ENCODE data around the gene PARP2. TPM values are rescaled to one million over a fixed set of nuclear protein-coding genes. Genes with fewer than 3 reads are reported as not detected.
A peak's percentile ranks its signal among the peaks of the same experiment; 100 is the strongest.

The PARP2 gene, protein sequence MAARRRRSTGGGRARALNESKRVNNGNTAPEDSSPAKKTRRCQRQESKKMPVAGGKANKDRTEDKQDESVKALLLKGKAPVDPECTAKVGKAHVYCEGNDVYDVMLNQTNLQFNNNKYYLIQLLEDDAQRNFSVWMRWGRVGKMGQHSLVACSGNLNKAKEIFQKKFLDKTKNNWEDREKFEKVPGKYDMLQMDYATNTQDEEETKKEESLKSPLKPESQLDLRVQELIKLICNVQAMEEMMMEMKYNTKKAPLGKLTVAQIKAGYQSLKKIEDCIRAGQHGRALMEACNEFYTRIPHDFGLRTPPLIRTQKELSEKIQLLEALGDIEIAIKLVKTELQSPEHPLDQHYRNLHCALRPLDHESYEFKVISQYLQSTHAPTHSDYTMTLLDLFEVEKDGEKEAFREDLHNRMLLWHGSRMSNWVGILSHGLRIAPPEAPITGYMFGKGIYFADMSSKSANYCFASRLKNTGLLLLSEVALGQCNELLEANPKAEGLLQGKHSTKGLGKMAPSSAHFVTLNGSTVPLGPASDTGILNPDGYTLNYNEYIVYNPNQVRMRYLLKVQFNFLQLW
- 10 to 100 TPM; 42.9 to 46.5 TPM for total RNA-seq

DNA sequence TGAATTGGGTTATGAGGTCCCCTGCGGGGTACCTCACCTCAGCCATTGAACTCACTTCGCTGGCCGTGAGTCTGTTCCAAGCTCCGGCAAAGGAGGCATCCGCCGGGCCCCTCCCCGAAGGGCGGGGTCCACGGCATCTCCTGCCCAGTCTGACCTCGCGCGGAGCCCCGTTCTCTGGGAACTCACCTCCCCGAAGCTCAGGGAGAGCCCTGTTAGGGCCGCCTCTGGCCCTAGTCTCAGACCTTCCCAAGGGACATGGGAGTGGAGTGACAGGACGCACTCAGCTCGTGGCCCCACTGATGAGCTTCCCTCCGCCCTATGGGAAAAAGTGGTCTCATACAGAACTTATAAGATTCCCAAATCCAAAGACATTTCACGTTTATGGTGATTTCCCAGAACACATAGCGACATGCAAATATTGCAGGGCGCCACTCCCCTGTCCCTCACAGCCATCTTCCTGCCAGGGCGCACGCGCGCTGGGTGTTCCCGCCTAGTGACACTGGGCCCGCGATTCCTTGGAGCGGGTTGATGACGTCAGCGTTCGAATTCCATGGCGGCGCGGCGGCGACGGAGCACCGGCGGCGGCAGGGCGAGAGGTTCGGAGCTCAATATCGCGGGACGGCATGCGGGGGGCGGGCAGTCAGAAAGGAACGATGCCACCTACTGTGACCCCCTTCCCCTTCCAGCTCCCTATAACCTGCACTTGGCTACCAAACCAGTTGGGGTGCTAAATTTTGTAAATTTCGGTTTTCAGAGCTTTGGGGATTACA lies at the start of gene PARP2:
Gene PARP2 (plus strand): TSS at position 544 of the 770 bp plus-strand sequence. CDS start 7 bp downstream, at position 551.
- no peaks in the 10 kb centered on the region for H3K9me3 Mint-ChIP-seq
- H3K4me3 Mint-ChIP-seq, result peak within 1 kb of the TSS; percentile 98
- peaks cover 25% of the 10 kb centered on the region for H3K36me3 Mint-ChIP-seq
- peaks cover 22% of the 10 kb centered on the region for H3K4me1 Mint-ChIP-seq
- peak within 1 kb of the TSS; percentile 94 for H3K27ac Mint-ChIP-seq
- DNase-seq, result peak; percentile 99
- peaks cover 3% of the 10 kb centered on the region for H3K27me3 Mint-ChIP-seq

DNA sequence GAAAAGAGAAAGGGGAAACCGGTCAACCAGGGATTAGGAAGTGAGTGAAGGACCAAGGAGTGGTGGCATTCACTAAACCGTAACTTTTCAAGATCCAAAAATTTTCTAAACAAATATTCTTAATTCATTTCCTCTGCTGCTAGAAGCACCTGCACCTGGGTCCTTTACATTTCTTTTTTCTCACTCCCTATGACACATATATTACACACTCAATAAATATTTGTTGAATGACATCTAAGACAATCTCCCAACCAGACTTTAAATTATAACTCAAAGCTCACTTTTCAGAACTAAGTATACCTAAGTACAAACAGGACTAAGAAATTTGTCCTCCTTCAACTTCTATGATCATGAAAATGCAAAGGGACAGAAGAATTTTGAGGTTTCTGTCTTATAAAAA lies 48.8 kb upstream of the PARP2 start:
- H3K9me3 Mint-ChIP-seq, result no peaks in the 10 kb centered on the region
- DNase-seq, result no peak

DNA sequence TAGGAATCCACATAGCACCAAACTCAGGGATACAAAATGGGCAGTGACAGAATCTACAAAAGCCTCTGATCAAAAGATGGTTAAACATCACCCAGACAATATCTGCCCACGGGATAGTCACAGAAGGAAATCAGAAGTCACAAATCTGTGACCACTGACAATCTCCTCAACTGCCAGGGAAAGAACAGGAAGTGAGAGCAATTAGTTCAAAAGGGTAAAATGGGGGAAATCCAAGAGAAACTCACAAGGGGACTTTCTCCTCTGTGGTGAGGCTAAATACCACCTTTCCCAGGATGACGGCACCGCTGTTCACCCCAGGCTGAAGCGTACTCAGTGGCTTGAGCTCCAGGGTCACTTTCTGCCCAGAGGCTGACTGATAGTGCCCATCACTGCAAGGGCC lies 48.4 kb upstream of the PARP2 start:
- H3K4me3 Mint-ChIP-seq, result no peak overlapping the region
- H3K9me3 Mint-ChIP-seq, result no peaks in the 10 kb centered on the region
- peak overlapping the region; percentile 34 for H3K27ac Mint-ChIP-seq
- peaks cover 15% of the 10 kb centered on the region for H3K36me3 Mint-ChIP-seq
- no peaks in the 10 kb centered on the region for H3K27me3 Mint-ChIP-seq
- peak; percentile 10 for DNase-seq
- peaks cover 10% of the 10 kb centered on the region for H3K4me1 Mint-ChIP-seq

More for the DNA sequence above, 48.8 kb upstream of the PARP2 start:
- peak overlapping the region; percentile 34 for H3K27ac Mint-ChIP-seq
- H3K36me3 Mint-ChIP-seq, result peaks cover 15% of the 10 kb centered on the region
- peaks cover 10% of the 10 kb centered on the region for H3K4me1 Mint-ChIP-seq
- H3K27me3 Mint-ChIP-seq, result no peaks in the 10 kb centered on the region
- H3K4me3 Mint-ChIP-seq, result no peak overlapping the region

DNA sequence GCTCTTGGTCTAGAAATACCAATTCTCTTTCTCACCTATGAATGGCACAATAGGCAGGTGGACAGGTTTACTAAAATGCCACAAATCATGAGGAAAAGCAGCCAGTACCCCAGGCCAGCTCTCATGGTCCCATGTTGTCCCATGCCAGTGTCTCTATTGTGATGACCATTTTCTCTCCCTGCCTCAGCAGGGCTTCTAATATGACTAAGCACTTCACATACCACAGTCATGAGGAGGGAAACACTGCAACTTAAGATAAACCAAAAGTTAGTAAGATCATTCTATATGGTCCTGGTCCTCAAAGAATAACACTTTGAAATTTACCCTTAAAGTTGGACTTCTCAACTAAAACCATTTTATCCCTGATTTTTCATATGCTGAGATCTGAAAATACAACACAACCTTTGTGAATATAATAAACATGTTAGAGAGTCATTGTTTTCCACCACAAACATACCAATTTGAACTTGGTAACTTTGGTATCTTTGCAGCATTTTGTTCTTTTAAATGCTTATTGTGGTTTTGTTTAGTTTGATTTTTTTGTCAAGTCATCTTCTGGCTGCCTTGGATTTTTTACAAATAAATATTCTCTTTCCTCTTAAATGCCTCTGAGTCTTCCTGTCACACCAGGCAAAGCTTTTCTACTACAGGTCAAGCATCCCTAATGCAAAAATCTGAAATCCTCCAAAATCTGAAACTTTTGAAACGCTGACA lies 41.2 kb upstream of the PARP2 start:
- Mint-ChIP-seq H3K36me3 (peaks cover 11% of the 10 kb centered on the region), H3K4me3 (no peak overlapping the region), H3K4me1 (peaks cover 20% of the 10 kb centered on the region), H3K9me3 (no peaks in the 10 kb centered on the region), H3K27ac (peak overlapping the region; percentile 22), H3K27me3 (no peaks in the 10 kb centered on the region)
- no peak for DNase-seq

DNA sequence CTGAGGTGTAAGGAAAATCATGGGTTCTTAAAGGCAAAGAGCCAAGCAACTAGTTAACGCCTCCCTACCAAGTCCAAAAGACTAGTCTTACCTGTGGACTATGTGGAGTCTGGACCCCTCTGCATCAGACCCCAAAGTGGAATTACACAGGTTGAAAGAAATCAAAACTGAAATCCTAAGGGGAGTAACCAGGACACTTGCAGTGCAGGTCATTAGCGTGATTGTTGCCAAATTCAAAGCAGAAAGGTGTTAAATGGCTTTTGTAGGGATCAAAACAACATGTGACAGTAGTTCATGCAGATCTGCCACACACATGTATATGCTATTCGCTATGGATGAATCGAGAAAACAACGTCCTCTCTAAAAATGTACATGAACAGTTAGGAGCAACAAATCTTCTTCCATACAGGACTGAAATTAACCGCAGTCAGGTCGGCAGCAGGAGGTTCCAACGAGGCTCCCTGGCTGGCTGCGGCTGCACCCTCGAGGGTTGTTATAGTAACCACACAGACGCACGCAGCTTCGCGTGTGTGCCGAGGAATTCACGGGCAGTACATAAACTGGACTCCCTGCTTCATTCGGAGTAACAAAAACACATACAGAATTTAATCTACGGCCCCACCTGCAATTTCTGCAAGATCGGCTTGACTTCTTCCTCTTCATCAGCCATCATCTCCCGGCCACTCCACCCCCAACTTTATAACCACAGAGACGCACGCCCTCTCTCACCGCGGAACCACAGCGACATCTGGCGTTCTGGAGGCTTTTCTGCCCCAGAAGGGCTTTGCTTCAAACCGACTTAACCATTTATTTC lies 38.0 kb upstream of the PARP2 start, which contains the start of gene TTC5:
Gene TTC5 (minus strand): TSS at position 687 of the 814 bp plus-strand sequence. CDS start 14 bp downstream, at position 673.
- Mint-ChIP-seq H3K4me3 (peak within 1 kb of the TSS; percentile 85), H3K4me1 (peaks cover 20% of the 10 kb centered on the region), H3K27me3 (no peaks in the 10 kb centered on the region), H3K9me3 (no peaks in the 10 kb centered on the region), H3K36me3 (peaks cover 4% of the 10 kb centered on the region), H3K27ac (peak within 1 kb of the TSS; percentile 78)
- DNase-seq, result peak; percentile 85

DNA sequence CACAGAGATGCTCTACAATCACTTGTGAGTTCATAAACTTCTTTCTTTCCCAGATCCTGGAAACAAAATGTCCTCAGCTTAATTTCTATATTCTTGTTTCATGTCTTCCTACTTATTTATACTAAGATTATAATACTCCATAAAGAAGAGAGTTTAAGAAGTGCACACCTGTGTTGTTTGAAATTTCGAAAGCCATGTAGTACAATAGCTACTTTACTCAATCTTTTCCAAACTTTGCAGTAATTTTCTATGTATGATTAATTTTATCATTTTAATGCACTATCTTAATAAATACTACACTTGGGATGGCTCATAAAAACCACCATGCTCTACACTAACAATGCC lies 37.4 kb upstream of the PARP2 start:
- no peaks in the 10 kb centered on the region for H3K27me3 Mint-ChIP-seq
- no peak for DNase-seq
- peak overlapping the region; percentile 85 for H3K4me3 Mint-ChIP-seq
- no peaks in the 10 kb centered on the region for H3K9me3 Mint-ChIP-seq
- H3K36me3 Mint-ChIP-seq, result peaks cover 1% of the 10 kb centered on the region
- peaks cover 20% of the 10 kb centered on the region for H3K4me1 Mint-ChIP-seq
- peak overlapping the region; percentile 78 for H3K27ac Mint-ChIP-seq

DNA sequence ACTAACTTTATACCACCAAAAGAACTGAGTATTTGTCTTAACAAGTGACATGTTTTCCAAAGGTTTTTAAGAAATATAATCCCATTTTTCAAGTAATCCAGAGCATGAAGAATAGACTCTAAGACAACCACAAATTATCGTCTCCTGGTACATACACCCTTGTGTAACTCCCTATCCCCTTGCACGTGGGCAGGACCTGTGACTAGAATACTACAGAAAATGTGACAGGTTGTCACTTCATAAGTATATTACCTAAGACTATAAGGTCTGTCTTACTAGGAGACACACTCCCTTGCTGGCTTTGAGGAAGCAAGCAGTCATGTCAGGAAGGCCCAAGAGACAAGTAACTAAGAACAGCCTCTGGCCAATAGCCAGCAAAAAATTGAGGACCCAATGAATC lies 29.4 kb upstream of the PARP2 start:
- Mint-ChIP-seq H3K27ac (no peak overlapping the region), H3K9me3 (no peaks in the 10 kb centered on the region), H3K4me1 (peaks cover 5% of the 10 kb centered on the region), H3K36me3 (peaks cover 24% of the 10 kb centered on the region), H3K27me3 (no peaks in the 10 kb centered on the region), H3K4me3 (no peak overlapping the region)
- no peak for DNase-seq

DNA sequence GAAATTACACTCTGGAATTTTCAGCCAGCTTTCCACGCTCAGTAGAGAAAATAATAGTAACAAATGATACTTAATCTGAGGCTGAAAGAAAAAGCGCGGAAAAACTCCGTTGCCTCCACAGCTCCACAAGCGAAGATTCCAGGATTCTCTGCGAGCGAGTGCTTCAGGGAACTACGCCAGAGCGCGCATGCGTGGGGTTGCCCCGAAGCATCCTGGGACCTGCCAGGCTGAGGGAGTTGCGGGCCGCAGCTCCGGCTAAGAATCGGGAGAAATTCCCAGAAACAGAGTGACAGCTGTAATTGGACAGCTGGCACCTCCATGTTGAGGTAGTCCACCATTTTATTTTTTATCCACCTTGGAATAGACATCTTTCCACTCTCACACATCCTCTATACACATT lies 25.7 kb upstream of the PARP2 start:
- no peak overlapping the region for H3K4me3 Mint-ChIP-seq
- H3K27ac Mint-ChIP-seq, result no peak overlapping the region
- peaks cover 5% of the 10 kb centered on the region for H3K4me1 Mint-ChIP-seq
- H3K27me3 Mint-ChIP-seq, result no peaks in the 10 kb centered on the region
- H3K36me3 Mint-ChIP-seq, result peaks cover 21% of the 10 kb centered on the region
- DNase-seq, result no peak
- no peaks in the 10 kb centered on the region for H3K9me3 Mint-ChIP-seq

DNA sequence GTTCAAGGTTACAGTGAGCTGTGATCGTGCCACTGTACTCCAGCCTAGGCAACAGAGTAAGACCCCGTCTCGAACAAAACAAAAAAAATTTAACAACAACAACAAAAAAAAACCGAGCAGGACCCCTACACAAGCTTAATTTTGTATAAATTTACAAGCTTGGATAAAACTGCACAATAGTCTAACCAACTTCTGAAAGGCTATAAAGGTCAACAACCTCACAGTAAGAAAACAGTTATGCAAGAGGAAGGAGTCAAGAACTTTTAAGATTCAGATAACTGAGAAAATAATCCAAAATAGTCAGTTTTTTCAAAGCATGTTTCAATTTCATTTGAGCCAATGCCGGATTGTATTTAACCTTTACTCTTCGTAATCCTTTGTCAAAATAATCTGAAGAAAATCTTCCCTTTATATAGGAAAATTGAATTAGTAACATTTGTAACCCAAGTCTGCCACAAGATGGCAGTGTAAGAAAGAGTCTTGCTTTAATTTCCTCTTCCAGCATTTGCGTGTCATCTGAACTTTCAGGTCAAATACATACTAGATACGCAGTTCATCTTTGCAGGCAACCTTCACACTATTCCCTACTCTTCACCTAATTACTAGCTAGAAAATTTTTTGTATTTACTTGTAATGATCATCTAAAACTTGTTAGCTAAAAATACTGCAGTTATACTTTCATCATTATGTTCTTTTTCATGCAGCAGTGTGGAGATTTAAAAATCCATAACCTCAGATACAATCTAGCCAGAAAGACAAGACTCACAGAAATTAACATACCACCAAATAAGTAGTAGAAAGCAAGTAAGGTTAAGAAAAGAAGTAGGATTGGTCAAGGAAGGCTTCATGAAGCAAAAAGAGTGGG lies 16.2 kb upstream of the PARP2 start:
- peak overlapping the region; percentile 6 for H3K4me3 Mint-ChIP-seq
- no peaks in the 10 kb centered on the region for H3K9me3 Mint-ChIP-seq
- H3K36me3 Mint-ChIP-seq, result peaks cover 42% of the 10 kb centered on the region
- peaks cover 36% of the 10 kb centered on the region for H3K4me1 Mint-ChIP-seq
- H3K27me3 Mint-ChIP-seq, result no peaks in the 10 kb centered on the region
- peak overlapping the region; percentile 32 for H3K27ac Mint-ChIP-seq
- DNase-seq, result no peak

DNA sequence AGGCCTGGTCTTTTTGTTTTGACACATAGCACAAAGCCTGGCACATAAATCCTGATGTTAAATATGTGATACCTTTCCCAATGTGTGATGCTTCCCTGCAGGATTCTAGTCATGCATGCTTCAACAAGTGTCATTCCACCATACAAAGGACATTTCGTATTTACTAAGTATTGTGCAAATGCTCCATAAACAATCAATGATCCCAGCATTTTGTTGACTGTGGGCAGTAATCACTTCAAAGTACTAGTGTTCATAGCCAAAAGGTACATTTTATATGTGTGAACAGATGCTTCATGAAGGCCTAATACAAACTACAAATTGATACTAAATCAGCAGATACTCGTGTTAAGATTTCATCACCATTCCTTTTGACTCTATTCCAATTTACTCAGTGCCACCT lies 14.7 kb upstream of the PARP2 start:
- no peaks in the 10 kb centered on the region for H3K9me3 Mint-ChIP-seq
- H3K4me3 Mint-ChIP-seq, result peak overlapping the region; percentile 14
- H3K27me3 Mint-ChIP-seq, result no peaks in the 10 kb centered on the region
- peaks cover 39% of the 10 kb centered on the region for H3K4me1 Mint-ChIP-seq
- H3K36me3 Mint-ChIP-seq, result peaks cover 42% of the 10 kb centered on the region
- DNase-seq, result no peak
- H3K27ac Mint-ChIP-seq, result no peak overlapping the region

DNA sequence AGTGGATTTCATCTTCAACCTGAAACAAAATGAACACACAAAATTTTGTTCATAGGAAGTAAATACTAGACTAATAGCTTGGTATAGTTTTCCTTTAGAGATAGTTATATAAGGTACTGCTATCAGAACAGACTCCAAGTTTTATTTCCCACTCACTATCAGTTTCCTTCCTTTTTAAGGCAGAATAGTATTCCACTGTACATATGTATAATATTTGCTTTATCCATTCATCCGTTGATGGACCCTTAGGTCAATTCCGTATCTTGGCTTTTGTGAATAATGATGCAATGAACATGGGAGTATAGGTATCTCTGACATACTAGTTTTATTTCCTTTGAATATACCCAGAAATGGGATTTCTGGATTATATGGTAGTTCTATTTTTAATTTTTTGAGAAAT lies 14.1 kb upstream of the PARP2 start:
- peaks cover 39% of the 10 kb centered on the region for H3K4me1 Mint-ChIP-seq
- H3K36me3 Mint-ChIP-seq, result peaks cover 36% of the 10 kb centered on the region
- no peaks in the 10 kb centered on the region for H3K27me3 Mint-ChIP-seq
- DNase-seq, result no peak
- no peak overlapping the region for H3K4me3 Mint-ChIP-seq
- no peaks in the 10 kb centered on the region for H3K9me3 Mint-ChIP-seq
- H3K27ac Mint-ChIP-seq, result no peak overlapping the region

DNA sequence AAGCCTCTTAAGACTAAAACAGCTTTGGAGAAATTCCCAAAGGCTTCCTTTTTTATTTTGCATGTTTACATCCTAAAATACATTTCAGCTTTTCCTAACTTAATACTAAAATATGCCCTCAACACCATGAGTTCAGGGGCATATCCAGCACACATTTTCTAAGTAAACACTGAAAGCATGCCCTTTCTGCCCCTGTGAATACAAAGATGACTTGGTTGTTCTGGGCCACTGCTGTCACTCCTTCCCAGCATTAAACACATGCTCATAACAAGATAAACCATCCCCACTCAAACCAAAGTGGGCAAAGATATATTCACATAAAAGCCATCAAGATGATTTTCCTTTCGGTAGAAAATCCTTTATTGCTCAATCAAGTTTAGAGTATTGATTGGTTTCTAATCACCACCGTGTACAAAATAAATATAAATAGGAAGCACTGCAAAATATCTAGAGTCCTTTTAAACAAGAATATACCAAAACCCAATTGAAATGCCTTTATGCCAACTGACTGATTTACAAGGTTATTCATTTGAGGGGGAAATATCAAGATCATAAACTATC lies 12.3 kb upstream of the PARP2 start:
- Mint-ChIP-seq H3K36me3 (peaks cover 32% of the 10 kb centered on the region), H3K4me3 (peak overlapping the region; percentile 50), H3K27ac (no peak overlapping the region), H3K4me1 (peaks cover 47% of the 10 kb centered on the region), H3K27me3 (no peaks in the 10 kb centered on the region), H3K9me3 (no peaks in the 10 kb centered on the region)
- DNase-seq, result no peak

DNA sequence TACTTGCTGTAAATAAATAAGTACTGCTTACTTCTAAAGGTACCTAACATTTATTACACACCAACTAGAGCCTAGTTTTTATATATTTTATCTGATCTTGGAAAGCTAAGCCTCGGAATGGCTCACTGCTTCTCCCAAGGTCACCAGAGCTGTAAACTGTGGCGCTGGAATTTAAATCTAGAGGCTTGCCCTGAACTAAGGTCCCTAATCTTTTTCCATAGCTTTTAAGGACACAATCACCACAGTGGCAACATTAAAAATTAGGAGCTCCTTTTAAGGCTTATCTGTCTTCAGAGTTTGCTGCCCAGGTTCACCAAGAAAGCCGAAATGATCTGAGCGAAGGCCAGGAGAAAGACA lies 11.0 kb upstream of the PARP2 start:
- H3K27ac Mint-ChIP-seq, result peak overlapping the region; percentile 96
- H3K4me1 Mint-ChIP-seq, result peaks cover 42% of the 10 kb centered on the region
- H3K4me3 Mint-ChIP-seq, result peak overlapping the region; percentile 99
- no peaks in the 10 kb centered on the region for H3K9me3 Mint-ChIP-seq
- H3K36me3 Mint-ChIP-seq, result peaks cover 26% of the 10 kb centered on the region
- no peaks in the 10 kb centered on the region for H3K27me3 Mint-ChIP-seq
- DNase-seq, result no peak

Data from activated naive CD8-positive, alpha-beta T cell treated with anti-CD3 and anti-CD28 coated beads for 36 hours (primary cell).